DMS114 treated with DMSO at 0.1 percent for 48 hours (cell line): ENCODE measurements around the gene PHC3.
"Not testable (repeated sequence)": the region's sequence is repeated elsewhere in the genome, so short reads cannot be mapped to it uniquely, and the experiment has no call there.

Source experiments
- DNase-seq: peaks from one replicate; lab custom pipeline; 2025; ENCODE audit not compliant: unreplicated experiment; lab: John Stamatoyannopoulos, UW

The PHC3 gene

GRCh38 chr3:170130532-170130931, 51.0 kb downstream of the PHC3 start:
- no peak for DNase-seq

GRCh38 chr3:170128977-170129431, 52.5 kb downstream of the PHC3 start:
- DNase-seq: no peak

- DNase-seq: no peak
Observed at GRCh38 chr3:170128259-170128976, 53.1 kb downstream of the PHC3 start.

GRCh38 chr3:170117134-170117533, 64.4 kb downstream of the PHC3 start:
- DNase-seq: peak; percentile 30

- not testable (repeated sequence) for DNase-seq
Observed at GRCh38 chr3:170114165-170114564, 67.4 kb downstream of the PHC3 start.

GRCh38 chr3:170111147-170111771, 70.3 kb downstream of the PHC3 start:
- no peak for DNase-seq

GRCh38 chr3:170109579-170110293, 71.8 kb downstream of the PHC3 start:
- DNase-seq: no peak

GRCh38 chr3:170108955-170109354, 72.6 kb downstream of the PHC3 start:
- no peak for DNase-seq

GRCh38 chr3:170107941-170108340, 73.6 kb downstream of the PHC3 start:
- no peak for DNase-seq

GRCh38 chr3:170102431-170102830, 79.1 kb downstream of the PHC3 start:
- no peak for DNase-seq

GRCh38 chr3:170100944-170101343, 80.6 kb downstream of the PHC3 start:
- DNase-seq: no peak

- no peak for DNase-seq
Observed at GRCh38 chr3:170098753-170099152, 82.8 kb downstream of the PHC3 start.

GRCh38 chr3:170096342-170096741, 85.2 kb downstream of the PHC3 start:
- DNase-seq: no peak

GRCh38 chr3:170095771-170096170, 85.8 kb downstream of the PHC3 start:
- no peak for DNase-seq

- DNase-seq: no peak
Observed at GRCh38 chr3:170092907-170093306, 88.6 kb downstream of the PHC3 start.

GRCh38 chr3:170090601-170090981, 90.9 kb downstream of the PHC3 start:
- no peak for DNase-seq

GRCh38 chr3:170089862-170090600, 91.5 kb downstream of the PHC3 start:
- no peak for DNase-seq

- DNase-seq: no peak
Observed at GRCh38 chr3:170085396-170085795, 96.1 kb downstream of the PHC3 start.

- no peak for DNase-seq
Observed at GRCh38 chr3:170083343-170083742, 98.2 kb downstream of the PHC3 start.

- DNase-seq: no peak
Observed at GRCh38 chr3:170081079-170081741, 100.3 kb downstream of the PHC3 start.

GRCh38 chr3:170080605-170081004, 100.9 kb downstream of the PHC3 start:
- no peak for DNase-seq
